SK-N-SH (cell line): Measurements from ENCODE around the gene SSBP2. TPM values are rescaled to one million over a fixed set of nuclear protein-coding genes. Genes with fewer than 3 reads are reported as not detected.

Experiments used
- CTCF ChIA-PET: fragments of 300-600, 350-600 bp; formaldehyde crosslinking; extraction: SDS; loops from one replicate; lab custom pipeline; 2021; lab: Yijun Ruan, JAX
- POLR2A ChIA-PET: fragments of 350-600 bp; sonication (Branson Sonifier 250); formaldehyde crosslinking; extraction: SDS; loops from one replicate; lab custom pipeline; 2020; ENCODE audit warnings: antibody characterized with exemption, inconsistent platforms; lab: Yijun Ruan, JAX
- DNase-seq: peaks from one replicate; pipeline ENCODE4 v3.0.0; 2012
- H2AFZ ChIP-seq: fragments of 200-600 bp; sonication (generic); 2 replicates; pipeline ENCODE4 v1.8.1; 2016; ENCODE audit warnings: antibody characterized with exemption, mild to moderate bottlenecking, low read depth
- H3F3A ChIP-seq: fragments of 200-600 bp; sonication (generic); replicated peaks from 2 replicates; pipeline ENCODE3; 2016; ENCODE audit warnings: antibody characterized with exemption, mild to moderate bottlenecking; ENCODE audit not compliant: insufficient read depth
- H3K27ac ChIP-seq, 2 experiments: fragments of 200-500 bp in 1 of 2; fragments of 200-600 bp in 1 of 2; sonication (Bioruptor generic) in 1 of 2; sonication (generic), shearing (Covaris generic) in 1 of 2; 2 replicates each; pipeline versions ENCODE4 v1.5.1 to v1.6.1; 2014 to 2016; ENCODE audit warnings: low read depth in 2 of 2, inconsistent platforms in 1 of 2, low read length in 1 of 2, mild to moderate bottlenecking in 1 of 2, mixed read lengths in 1 of 2
- H3K27me3 ChIP-seq: fragments of 200-600 bp; sonication (generic), shearing (Covaris generic); 2 replicates; pipeline ENCODE4 v1.6.1; 2016; ENCODE audit warnings: mixed run types; ENCODE audit not compliant: insufficient read depth
- H3K36me3 ChIP-seq, 2 experiments: fragments of 200-500 bp in 1 of 2; fragments of 200-600 bp in 1 of 2; sonication (Bioruptor generic) in 1 of 2; sonication (generic) in 1 of 2; replicated peaks in 1 of 2; 2 replicates each; pipeline versions ENCODE3 to v1.5.1; 2014 to 2016; ENCODE audit warnings: low read length in 1 of 2, mild to moderate bottlenecking in 1 of 2; ENCODE audit not compliant: insufficient read depth in 2 of 2, control insufficient read depth in 1 of 2
- H3K4me1 ChIP-seq, 2 experiments: fragments of 200-500 bp in 1 of 2; fragments of 200-600 bp in 1 of 2; sonication (Bioruptor generic) in 1 of 2; sonication (generic), shearing (Covaris generic) in 1 of 2; 2 replicates each; pipeline versions ENCODE4 v1.5.1 to v1.6.1; 2014 to 2016; ENCODE audit warnings: low read depth in 1 of 2, low read length in 1 of 2, mixed run types in 1 of 2; ENCODE audit not compliant: insufficient read depth in 2 of 2, control insufficient read depth in 1 of 2
- H3K4me2 ChIP-seq: fragments of 200-600 bp; sonication (generic), shearing (Covaris generic); 2 replicates; pipeline ENCODE4 v1.6.1; 2017; ENCODE audit warnings: mixed run types
- H3K4me3 ChIP-seq, 2 experiments: fragments of 200-500 bp in 1 of 2; fragments of 200-600 bp in 1 of 2; sonication (Bioruptor generic) in 1 of 2; sonication (generic), shearing (Covaris generic) in 1 of 2; 2 replicates each; pipeline versions ENCODE4 v1.5.1 to v1.8.1; 2014 to 2016; ENCODE audit warnings: low read depth in 2 of 2, inconsistent platforms in 1 of 2, low read length in 1 of 2, mild to moderate bottlenecking in 1 of 2, mixed read lengths in 1 of 2, moderate library complexity in 1 of 2
- H3K79me2 ChIP-seq: fragments of 200-600 bp; sonication (generic); 2 replicates; pipeline ENCODE4 v1.8.1; 2017; ENCODE audit warnings: mild to moderate bottlenecking; ENCODE audit not compliant: insufficient read depth
- H3K9ac ChIP-seq: fragments of 200-600 bp; sonication (generic); 2 replicates; pipeline ENCODE4 v1.6.1; 2017; ENCODE audit warnings: mixed run types
- H3K9me2 ChIP-seq: fragments of 200-600 bp; sonication (generic); 2 replicates; pipeline ENCODE4 v1.6.1; 2017; ENCODE audit warnings: mixed run types
- H3K9me3 ChIP-seq: fragments of 200-600 bp; sonication (generic); 2 replicates; pipeline ENCODE4 v1.6.1; 2017; ENCODE audit warnings: mixed run types, mild to moderate bottlenecking, moderate library complexity
- H4K20me1 ChIP-seq: fragments of 200-600 bp; sonication (generic); 2 replicates; pipeline ENCODE4 v1.6.1; 2017; ENCODE audit warnings: mild to moderate bottlenecking, mixed run types; ENCODE audit not compliant: insufficient read depth
- ELF1 ChIP-seq: IDR thresholded peaks from 2 replicates; pipeline ENCODE4 v1.4.0; 2012
- EP300 ChIP-seq, 2 experiments: IDR thresholded peaks; 2 replicates each; pipeline versions ENCODE4 v1.4.0 to v1.6.1; 2012; ENCODE audit warnings: borderline replicate concordance in 1 of 2, low read depth in 1 of 2, low read length in 1 of 2
- FOSL2 ChIP-seq: IDR thresholded peaks from 2 replicates; pipeline ENCODE4 v1.4.0; 2012; ENCODE audit warnings: low read depth, mild to moderate bottlenecking, moderate library complexity, borderline replicate concordance
- GATA2 ChIP-seq: sonication (generic); formaldehyde crosslinking; IDR thresholded peaks from 2 replicates; pipeline ENCODE4 v1.5.0; 2020; ENCODE audit warnings: mild to moderate bottlenecking, missing genetic modification reagents
- IRF3 ChIP-seq: fragments of 150-350 bp; IDR thresholded peaks from 2 replicates; pipeline ENCODE4 v1.6.1; 2016; ENCODE audit warnings: mild to moderate bottlenecking, low read depth, low read length
- JUND ChIP-seq: IDR thresholded peaks from 2 replicates; pipeline ENCODE4 v1.4.0; 2012
- MAX ChIP-seq: IDR thresholded peaks from 2 replicates; pipeline ENCODE4 v1.4.0; 2012; ENCODE audit warnings: low read depth
- NFIC ChIP-seq: IDR thresholded peaks from 2 replicates; pipeline ENCODE4 v1.4.0; 2012; ENCODE audit warnings: borderline replicate concordance
- NRF1 ChIP-seq: IDR thresholded peaks from 2 replicates; pipeline ENCODE4 v1.6.1; 2012; ENCODE audit warnings: low read depth, mild to moderate bottlenecking, low read length
- PBX3 ChIP-seq: IDR thresholded peaks from 2 replicates; pipeline ENCODE4; 2012
- POLR2AphosphoS5 ChIP-seq: IDR thresholded peaks from 2 replicates; pipeline ENCODE4 v1.6.1; 2012; ENCODE audit warnings: low read depth, low read length
- RAD21 ChIP-seq: IDR thresholded peaks from 2 replicates; pipeline ENCODE4 v1.6.1; 2012; ENCODE audit warnings: mild to moderate bottlenecking, low read length
- REST ChIP-seq: IDR thresholded peaks from 2 replicates; pipeline ENCODE4 v1.6.1; 2012; ENCODE audit warnings: mild to moderate bottlenecking, low read depth, low read length, moderate library complexity
- RXRA ChIP-seq: IDR thresholded peaks from 2 replicates; pipeline ENCODE4 v1.4.0; 2012; ENCODE audit warnings: low read depth, mild to moderate bottlenecking, borderline replicate concordance
- SIN3A ChIP-seq: IDR thresholded peaks from 2 replicates; pipeline ENCODE4 v1.6.1; 2012; ENCODE audit warnings: low read depth, mild to moderate bottlenecking, low read length, moderate library complexity, borderline replicate concordance
- TAF1 ChIP-seq: IDR thresholded peaks from 2 replicates; pipeline ENCODE4 v1.6.1; 2012; ENCODE audit warnings: low read depth, mild to moderate bottlenecking, low read length, moderate library complexity, borderline replicate concordance
- TEAD4 ChIP-seq: IDR thresholded peaks from 2 replicates; pipeline ENCODE4 v1.4.0; 2012; ENCODE audit warnings: mild to moderate bottlenecking, borderline replicate concordance; ENCODE audit not compliant: insufficient read depth
- ZBTB33 ChIP-seq: IDR thresholded peaks from 2 replicates; pipeline ENCODE4 v1.4.0; 2012; ENCODE audit warnings: low read depth, borderline replicate concordance
- WGBS: methylation state at CpG from one replicate; pipeline ENCODE4 v1.1.6; 2017; ENCODE audit warnings: low lambda C conversion rate; 5-methylcytosine and 5-hydroxymethylcytosine counted together
- polyA plus RNA-seq, 3 experiments: library from polyadenylated mRNA; depleted of rRNA; stranded (reverse); fragments of >200 nt; gene quantifications; 2 replicates each; pipeline ENCODE4 v1.2.3, GENCODE V29; 2012

Gene SSBP2
- polyA plus RNA-seq, 1 of the 3 experiments (the other 2 are of a cell fraction) = 35.3 TPM

- H2AFZ ChIP-seq = no peak overlapping the region
- no peaks in the 10 kb centered on the region for H4K20me1 ChIP-seq
- ChIA-PET CTCF (no interaction called here), POLR2A (no interaction called here)
- no peak overlapping the region for H3K4me3 ChIP-seq
- H3K9ac ChIP-seq = no peak overlapping the region
- WGBS = 86% methylated on average over 2 of the region's 2 CpGs
- H3K27ac ChIP-seq = no peak overlapping the region
- TF ChIP-seq TEAD4 (no peak), NRF1 (no peak), MAX (no peak), PBX3 (no peak), JUND (no peak)
- TF ChIP-seq, all 33 proteins: peak for 0
- H3K4me2 ChIP-seq = no peak overlapping the region
- peaks cover 0 to 13% of the 10 kb centered on the region in 2 experiments for H3K36me3 ChIP-seq
- no peaks in the 10 kb centered on the region for H3K9me2 ChIP-seq
- H3K27me3 ChIP-seq = no peaks in the 10 kb centered on the region
- H3K9me3 ChIP-seq = no peaks in the 10 kb centered on the region
- H3K4me1 ChIP-seq = peaks cover 7 to 16% of the 10 kb centered on the region in 2 experiments; a peak in 3 of 4 replicates
- H3K79me2 ChIP-seq = no peaks in the 10 kb centered on the region
- peaks cover 6% of the 10 kb centered on the region for H3F3A ChIP-seq
- DNase-seq = no peak
These were observed 120.2 kb downstream of the SSBP2 start for GRCh38 chr5:81630684-81631083.

GRCh38 chr5:81629986-81630385 is 120.9 kb downstream of the SSBP2 start:
- H3K9me2 ChIP-seq = no peaks in the 10 kb centered on the region
- H2AFZ ChIP-seq = no peak overlapping the region
- H3K27ac ChIP-seq = no peak overlapping the region
- CTCF ChIA-PET = interaction anchor here (0.7 kb wide), 1 partner anchor 64 kb away, joined by 3 read pairs; no protein-coding TSS in a partner anchor
- no peaks in the 10 kb centered on the region for H3K79me2 ChIP-seq
- no peaks in the 10 kb centered on the region for H3K27me3 ChIP-seq
- DNase-seq = no peak
- H3K9ac ChIP-seq = no peak overlapping the region
- TF ChIP-seq SIN3A = no peak
- no peak for TF ChIP-seq EP300 (IDR thresholded peaks at IDR 0.05; ENCODE audit: borderline replicate concordance in 1 of 2, low read depth in 1 of 2, low read length in 1 of 2)
- no peak for TF ChIP-seq GATA2 (CRISPR knock-in tag)
- no peak for TF ChIP-seq ZBTB33
- TF ChIP-seq NFIC = no peak
- no peak for TF ChIP-seq REST
- no peak for TF ChIP-seq RXRA
- TF ChIP-seq TAF1 = no peak
- TF ChIP-seq RAD21 = no peak
- no peak for TF ChIP-seq FOSL2
- no peak for TF ChIP-seq IRF3
- TF ChIP-seq ELF1 = no peak
- TF ChIP-seq POLR2AphosphoS5 = no peak
- TF ChIP-seq, all 33 proteins: peak for 0
- POLR2A ChIA-PET = no interaction called here
- Histone ChIP-seq H3F3A (peaks cover 6% of the 10 kb centered on the region), H4K20me1 (no peaks in the 10 kb centered on the region), H3K9me3 (no peaks in the 10 kb centered on the region), H3K4me2 (no peak overlapping the region), H3K4me3 (no peak overlapping the region), H3K4me1 (peaks cover 7 to 17% of the 10 kb centered on the region in 2 experiments; a peak in 3 of 4 replicates), H3K36me3 (peaks cover 0 to 13% of the 10 kb centered on the region in 2 experiments)
- WGBS = 100% methylated on average over 1 of the region's 1 CpG
